ENCODE results near the gene ISL1.

ISL1 gene

GRCh38 chr5:51380603-51381207 lies 2.5 kb upstream of the ISL1 start:
- Mint-ChIP-seq H3K27ac (no peak overlapping the region), H3K9me3 (ENCODE audit: low read depth) (no peaks in the 10 kb centered on the region), H3K27me3 (peaks cover 76% of the 10 kb centered on the region), H3K4me1 (ENCODE audit: low read depth) (peaks cover 16% of the 10 kb centered on the region), H3K4me3 (no peak overlapping the region), H3K36me3 (no peaks in the 10 kb centered on the region)

GRCh38 chr5:51381761-51382474 lies 1.3 kb upstream of the ISL1 start:
- Mint-ChIP-seq H3K4me1 (ENCODE audit: low read depth) (peaks cover 16% of the 10 kb centered on the region), H3K27me3 (peaks cover 76% of the 10 kb centered on the region), H3K36me3 (no peaks in the 10 kb centered on the region), H3K4me3 (no peak overlapping the region), H3K9me3 (ENCODE audit: low read depth) (no peaks in the 10 kb centered on the region), H3K27ac (no peak overlapping the region)

- H3K36me3 Mint-ChIP-seq, result no peaks in the 10 kb centered on the region
- H3K4me3 Mint-ChIP-seq, result no peak overlapping the region
- H3K9me3 Mint-ChIP-seq (ENCODE audit: low read depth), result no peaks in the 10 kb centered on the region
- peaks cover 16% of the 10 kb centered on the region for H3K4me1 Mint-ChIP-seq (ENCODE audit: low read depth)
- no peak overlapping the region for H3K27ac Mint-ChIP-seq
- H3K27me3 Mint-ChIP-seq, result peaks cover 72% of the 10 kb centered on the region
These were observed 622 bp upstream of the ISL1 start for GRCh38 chr5:51382521-51383130.

DNA sequence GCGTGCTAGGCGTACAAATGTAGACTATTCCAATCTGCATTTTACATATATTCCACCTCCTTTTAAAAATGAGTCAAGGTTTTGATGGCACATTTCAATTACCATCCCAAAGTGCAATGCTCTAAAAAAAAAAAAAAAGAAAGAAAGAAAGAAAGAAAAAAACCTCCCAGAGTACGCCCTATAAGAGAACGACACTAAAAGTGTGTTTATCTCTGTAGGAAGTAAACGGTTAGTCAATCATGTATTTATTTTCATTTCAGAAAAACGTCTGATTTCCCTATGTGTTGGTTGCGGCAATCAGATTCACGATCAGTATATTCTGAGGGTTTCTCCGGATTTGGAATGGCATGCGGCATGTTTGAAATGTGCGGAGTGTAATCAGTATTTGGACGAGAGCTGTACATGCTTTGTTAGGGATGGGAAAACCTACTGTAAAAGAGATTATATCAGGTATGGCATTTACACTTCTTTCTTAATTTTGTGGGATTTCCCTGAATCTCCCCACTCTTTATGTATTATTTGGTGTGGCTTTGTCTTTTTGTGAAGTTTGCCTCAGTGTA lies 1.1 kb downstream of the ISL1 start:
- no peaks in the 10 kb centered on the region for H3K9me3 Mint-ChIP-seq (ENCODE audit: low read depth)
- H3K4me3 Mint-ChIP-seq, result no peak overlapping the region
- H3K4me1 Mint-ChIP-seq (ENCODE audit: low read depth), result peaks cover 5% of the 10 kb centered on the region
- no peak overlapping the region for H3K27ac Mint-ChIP-seq
- no peaks in the 10 kb centered on the region for H3K36me3 Mint-ChIP-seq
- peaks cover 66% of the 10 kb centered on the region for H3K27me3 Mint-ChIP-seq

GRCh38 chr5:51385216-51385615 lies 2.0 kb downstream of the ISL1 start:
- Mint-ChIP-seq H3K4me3 (no peak overlapping the region), H3K4me1 (ENCODE audit: low read depth) (peaks cover 5% of the 10 kb centered on the region), H3K36me3 (no peaks in the 10 kb centered on the region)

DNA sequence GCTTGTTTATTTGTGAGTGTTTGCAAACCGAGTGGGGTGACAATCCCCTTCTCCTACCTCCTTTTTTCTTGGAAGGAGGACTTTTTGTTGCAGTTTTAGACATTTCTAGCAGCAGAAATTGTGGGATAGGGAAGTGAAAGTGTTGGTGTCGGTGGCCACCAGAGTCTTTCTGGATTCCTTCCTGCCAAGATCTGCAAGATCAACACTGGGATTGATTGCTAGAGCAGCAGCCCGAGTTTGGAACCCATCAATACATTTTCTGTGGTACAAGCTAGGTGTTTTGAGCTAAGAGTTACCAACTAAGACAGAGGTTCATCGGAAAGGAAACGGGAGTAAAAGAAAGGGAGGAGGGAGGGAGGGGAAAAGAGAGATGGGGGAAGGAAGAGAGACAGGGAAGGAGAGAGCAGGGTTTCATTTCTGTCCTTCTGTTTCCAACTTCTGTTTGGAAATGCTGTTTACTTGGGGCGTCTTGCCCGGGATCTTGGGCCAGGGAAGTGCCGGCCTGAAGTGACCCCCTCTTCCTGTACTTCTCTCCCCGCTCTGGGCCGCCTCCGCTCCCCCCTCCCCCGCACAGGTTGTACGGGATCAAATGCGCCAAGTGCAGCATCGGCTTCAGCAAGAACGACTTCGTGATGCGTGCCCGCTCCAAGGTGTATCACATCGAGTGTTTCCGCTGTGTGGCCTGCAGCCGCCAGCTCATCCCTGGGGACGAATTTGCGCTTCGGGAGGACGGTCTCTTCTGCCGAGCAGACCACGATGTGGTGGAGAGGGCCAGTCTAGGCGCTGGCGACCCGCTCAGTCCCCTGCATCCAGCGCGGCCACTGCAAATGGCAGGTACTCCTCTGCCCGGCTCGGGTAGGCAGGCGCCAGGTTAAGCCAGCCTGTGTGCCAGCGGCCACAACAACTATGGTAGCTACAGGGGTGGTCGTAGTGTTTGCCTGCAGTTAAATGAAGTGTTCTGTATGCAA lies 4.0 kb downstream of the ISL1 start:
- H3K27me3 Mint-ChIP-seq, result peaks cover 58% of the 10 kb centered on the region
- H3K4me1 Mint-ChIP-seq (ENCODE audit: low read depth), result peaks cover 1% of the 10 kb centered on the region
- no peak overlapping the region for H3K27ac Mint-ChIP-seq
- no peaks in the 10 kb centered on the region for H3K9me3 Mint-ChIP-seq (ENCODE audit: low read depth)
- no peak overlapping the region for H3K4me3 Mint-ChIP-seq
- no peaks in the 10 kb centered on the region for H3K36me3 Mint-ChIP-seq

More at GRCh38 chr5:51385216-51385615, 2.0 kb downstream of the ISL1 start:
- Mint-ChIP-seq H3K9me3 (ENCODE audit: low read depth) (no peaks in the 10 kb centered on the region), H3K27ac (no peak overlapping the region), H3K27me3 (peaks cover 60% of the 10 kb centered on the region)

DNA sequence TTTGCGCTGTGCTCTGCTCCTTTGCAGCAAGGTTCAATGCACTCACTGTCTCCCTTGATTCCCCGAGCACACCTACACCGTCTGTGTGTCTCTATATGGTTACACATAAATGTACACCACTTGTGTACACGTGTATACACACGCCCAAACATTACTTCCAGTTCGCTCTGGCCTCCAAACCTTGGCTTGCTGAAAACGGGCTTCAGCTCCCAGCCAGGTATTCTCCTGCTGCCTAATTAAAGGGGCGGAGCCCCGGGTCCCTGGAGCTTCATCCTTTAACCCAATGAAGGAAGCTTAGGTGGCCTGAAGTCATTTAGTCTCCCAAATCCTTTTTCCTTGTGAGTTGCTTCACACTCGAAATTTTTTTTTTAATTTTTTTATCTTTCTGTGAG lies 4.6 kb downstream of the ISL1 start:
- Mint-ChIP-seq H3K27me3 (peaks cover 59% of the 10 kb centered on the region), H3K4me1 (ENCODE audit: low read depth) (peaks cover 1% of the 10 kb centered on the region), H3K9me3 (ENCODE audit: low read depth) (no peaks in the 10 kb centered on the region), H3K27ac (no peak overlapping the region), H3K36me3 (no peaks in the 10 kb centered on the region), H3K4me3 (no peak overlapping the region)

GRCh38 chr5:51388488-51389287 lies 5.4 kb downstream of the ISL1 start:
- no peaks in the 10 kb centered on the region for H3K9me3 Mint-ChIP-seq (ENCODE audit: low read depth)
- no peaks in the 10 kb centered on the region for H3K36me3 Mint-ChIP-seq
- peaks cover 54% of the 10 kb centered on the region for H3K27me3 Mint-ChIP-seq
- H3K27ac Mint-ChIP-seq, result no peak overlapping the region
- no peaks in the 10 kb centered on the region for H3K4me1 Mint-ChIP-seq (ENCODE audit: low read depth)
- no peak overlapping the region for H3K4me3 Mint-ChIP-seq

DNA sequence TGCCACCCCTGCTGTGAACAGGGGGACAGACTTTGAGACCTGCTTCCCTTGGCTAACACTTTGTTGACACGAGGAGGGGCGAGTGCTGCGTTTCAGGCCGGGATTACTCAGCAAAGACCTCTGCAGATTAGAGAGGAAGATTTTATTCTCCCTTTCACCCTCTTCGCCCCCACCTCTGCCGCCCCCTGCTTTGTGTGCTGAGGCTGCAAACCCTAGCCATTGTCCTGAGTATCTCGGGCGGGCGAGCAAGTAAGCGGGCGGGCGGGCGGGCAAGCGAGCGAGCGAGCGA lies 6.0 kb downstream of the ISL1 start:
- no peaks in the 10 kb centered on the region for H3K36me3 Mint-ChIP-seq
- no peak overlapping the region for H3K4me3 Mint-ChIP-seq
- H3K4me1 Mint-ChIP-seq (ENCODE audit: low read depth), result no peaks in the 10 kb centered on the region
- H3K9me3 Mint-ChIP-seq (ENCODE audit: low read depth), result no peaks in the 10 kb centered on the region
- no peak overlapping the region for H3K27ac Mint-ChIP-seq
- H3K27me3 Mint-ChIP-seq, result peaks cover 51% of the 10 kb centered on the region

- Mint-ChIP-seq H3K9me3 (ENCODE audit: low read depth) (no peaks in the 10 kb centered on the region), H3K27ac (no peak overlapping the region), H3K4me1 (ENCODE audit: low read depth) (no peaks in the 10 kb centered on the region), H3K4me3 (no peak overlapping the region), H3K27me3 (peaks cover 45% of the 10 kb centered on the region), H3K36me3 (no peaks in the 10 kb centered on the region)
These were observed 6.6 kb downstream of the ISL1 start for GRCh38 chr5:51389577-51390463.

- Mint-ChIP-seq H3K27ac (no peak overlapping the region), H3K9me3 (ENCODE audit: low read depth) (peaks cover 3% of the 10 kb centered on the region), H3K4me3 (no peak overlapping the region), H3K27me3 (peaks cover 44% of the 10 kb centered on the region), H3K36me3 (no peaks in the 10 kb centered on the region), H3K4me1 (ENCODE audit: low read depth) (no peaks in the 10 kb centered on the region)
These were observed 7.9 kb downstream of the ISL1 start for GRCh38 chr5:51391175-51391574.

DNA sequence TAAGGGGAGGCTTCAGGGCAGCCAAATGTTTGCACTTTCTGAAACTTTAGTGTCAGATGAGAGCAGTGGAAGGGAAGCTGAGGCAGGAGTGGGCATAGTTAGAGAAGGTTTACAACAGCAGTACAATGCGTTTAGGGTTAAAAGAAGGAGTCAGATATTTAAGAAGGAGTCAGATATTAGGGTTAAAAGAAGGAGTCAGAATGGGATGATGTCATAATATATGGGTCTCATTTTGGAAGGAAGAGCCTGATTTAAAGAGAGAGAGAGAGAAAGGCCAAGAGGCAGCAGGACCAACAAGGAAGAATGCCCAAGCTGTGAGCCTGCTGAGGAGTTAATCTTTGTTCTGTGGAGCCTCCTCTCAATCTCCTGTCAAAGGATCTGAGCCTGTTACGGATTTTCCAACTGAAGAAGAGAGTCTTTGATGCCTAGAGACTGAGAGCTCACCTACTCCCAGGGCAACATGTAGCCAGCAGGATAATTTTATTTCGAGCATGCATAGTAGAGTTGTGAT lies 9.5 kb downstream of the ISL1 start:
- no peaks in the 10 kb centered on the region for H3K4me1 Mint-ChIP-seq (ENCODE audit: low read depth)
- H3K36me3 Mint-ChIP-seq, result no peaks in the 10 kb centered on the region
- H3K27ac Mint-ChIP-seq, result no peak overlapping the region
- H3K27me3 Mint-ChIP-seq, result peaks cover 47% of the 10 kb centered on the region
- peaks cover 7% of the 10 kb centered on the region for H3K9me3 Mint-ChIP-seq (ENCODE audit: low read depth)
- no peak overlapping the region for H3K4me3 Mint-ChIP-seq

DNA sequence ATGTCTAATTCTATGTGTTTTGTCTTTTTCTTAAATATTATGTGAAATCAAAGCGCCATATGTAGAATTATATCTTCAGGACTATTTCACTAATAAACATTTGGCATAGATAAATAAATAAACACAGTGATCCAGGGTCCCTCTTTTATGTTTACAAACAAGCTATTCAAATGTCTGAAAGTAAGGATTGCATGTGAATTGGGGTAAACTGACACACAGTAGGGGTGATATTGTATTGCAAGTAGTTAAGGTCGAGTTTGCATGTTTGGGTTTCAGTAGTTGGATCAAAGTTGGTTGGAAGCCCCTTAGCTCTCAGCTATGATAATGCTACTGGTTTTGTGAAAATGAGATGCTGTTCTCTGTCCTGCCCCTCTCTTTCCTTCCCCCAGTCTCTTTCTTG lies 11.4 kb downstream of the ISL1 start:
- H3K4me3 Mint-ChIP-seq, result no peak overlapping the region
- H3K4me1 Mint-ChIP-seq (ENCODE audit: low read depth), result no peaks in the 10 kb centered on the region
- no peak overlapping the region for H3K27ac Mint-ChIP-seq
- peaks cover 7% of the 10 kb centered on the region for H3K9me3 Mint-ChIP-seq (ENCODE audit: low read depth)
- peaks cover 44% of the 10 kb centered on the region for H3K27me3 Mint-ChIP-seq
- H3K36me3 Mint-ChIP-seq, result no peaks in the 10 kb centered on the region
